GM12878 (cell line): ENCODE measurements around the gene ADCY2.

Source experiments
- ATF2 ChIP-seq: IDR thresholded peaks from 2 replicates; pipeline ENCODE4 v1.6.1; 2012; ENCODE audit warnings: low read length, inconsistent platforms
- CBX5 ChIP-seq: sonication (generic); IDR thresholded peaks from 2 replicates; pipeline ENCODE4 v1.6.1; 2016; ENCODE audit warnings: low read depth, moderate library complexity, mild to moderate bottlenecking, inconsistent platforms
- CHD2 ChIP-seq: IDR thresholded peaks from 2 replicates; pipeline ENCODE4 v1.6.1; 2011; ENCODE audit warnings: low read depth, low read length, improper control_type of control experiment, borderline replicate concordance
- CTCF ChIP-seq, 3 experiments: IDR thresholded peaks in 2 of 3; conservative IDR thresholded peaks in 1 of 3; 2 replicates each; pipeline ENCODE4 v1.5.1; 2011; ENCODE audit warnings: low read depth in 3 of 3, low read length in 3 of 3, mild to moderate bottlenecking in 3 of 3, control low read depth in 2 of 3, moderate library complexity in 2 of 3, inconsistent platforms in 1 of 3, mixed read lengths in 1 of 3; ENCODE audit not compliant: control insufficient read depth in 2 of 3, insufficient read depth in 1 of 3; ENCODE audit errors: extremely low read depth in 1 of 3
- E4F1 ChIP-seq: fragments of 450-650 bp; IDR thresholded peaks from 2 replicates; pipeline ENCODE4 v1.6.1; 2018; ENCODE audit warnings: borderline replicate concordance, mild to moderate bottlenecking; ENCODE audit not compliant: partially characterized antibody
- EGR1 ChIP-seq, 2 experiments: IDR thresholded peaks; 1 replicate in 1 of 2; 2 replicates in 1 of 2; pipeline ENCODE4 v1.6.1; 2011 to 2012; ENCODE audit warnings: low read depth in 2 of 2, low read length in 2 of 2, borderline replicate concordance in 1 of 2, mild to moderate bottlenecking in 1 of 2, moderate library complexity in 1 of 2
- EP300 ChIP-seq, 2 experiments: fragments of 150-350 bp in 1 of 2; IDR thresholded peaks; 2 replicates each; pipeline ENCODE4 v1.6.1; 2011 to 2012; ENCODE audit warnings: low read depth in 2 of 2, low read length in 2 of 2, borderline replicate concordance in 1 of 2, improper control_type of control experiment in 1 of 2, inconsistent platforms in 1 of 2; ENCODE audit not compliant: control insufficient read depth in 1 of 2
- ESRRA ChIP-seq: IDR thresholded peaks from 2 replicates; pipeline ENCODE4 v1.6.1; 2012; ENCODE audit warnings: mild to moderate bottlenecking, low read length, improper control_type of control experiment
- FOXM1 ChIP-seq: IDR thresholded peaks from 2 replicates; pipeline ENCODE4 v1.6.1; 2012; ENCODE audit warnings: low read depth, mild to moderate bottlenecking, inconsistent platforms, low read length, moderate library complexity
- POLR2A ChIP-seq: IDR thresholded peaks from 2 replicates; pipeline ENCODE4 v1.6.1; 2011; ENCODE audit warnings: low read depth, mild to moderate bottlenecking, low read length
- RAD51 ChIP-seq: fragments of 450-650 bp; IDR thresholded peaks from 2 replicates; pipeline ENCODE4 v1.6.1; 2016; ENCODE audit warnings: moderate library complexity, mild to moderate bottlenecking, inconsistent platforms
- TAF1 ChIP-seq: IDR thresholded peaks from 2 replicates; pipeline ENCODE4 v1.6.1; 2011; ENCODE audit warnings: mild to moderate bottlenecking, low read depth, low read length, borderline replicate concordance
- ZBTB4 ChIP-seq: fragments of 450-650 bp; formaldehyde crosslinking; IDR thresholded peaks from 2 replicates; pipeline ENCODE4 v1.4.0; 2022; ENCODE audit warnings: mild to moderate bottlenecking, moderate library complexity

- TF ChIP-seq CBX5 (no peak), CTCF (IDR thresholded peaks at IDR 0.05 in 2 of 3, conservative IDR thresholded peaks at IDR 0.05 in 1 of 3; ENCODE audit: control insufficient read depth in 2 of 3, extremely low read depth in 1 of 3, insufficient read depth in 1 of 3, low read depth in 3 of 3, low read length in 3 of 3) (no peak), ZBTB4 (CRISPR knock-in tag) (no peak), ATF2 (no peak), TAF1 (no peak), EP300 (IDR thresholded peaks at IDR 0.05; ENCODE audit: borderline replicate concordance in 1 of 2, control insufficient read depth in 1 of 2, low read depth in 2 of 2, low read length in 2 of 2) (no peak), ESRRA (no peak), E4F1 (no peak), POLR2A (no peak), FOXM1 (no peak), EGR1 (IDR thresholded peaks at IDR 0.05; ENCODE audit: borderline replicate concordance in 1 of 2, low read depth in 2 of 2, low read length in 2 of 2) (no peak), CHD2 (no peak), RAD51 (no peak)
Observed at GRCh38 chr5:7714697-7715096, 318.8 kb downstream of the ADCY2 start.
